GM23338 (cell line): ENCODE results near the gene TRABD2A. TPM values are rescaled to one million over a fixed set of nuclear protein-coding genes. Genes with fewer than 3 reads are reported as not detected.

Source experiments
- ATAC-seq: fragments of 200-7000 bp; cut with Tn5 transposase; 3 replicates; pipeline ENCODE4 v1.9.1; 2020
- DNase-seq: peaks from one replicate; pipeline ENCODE4 v3.0.0-alpha.2; 2015; ENCODE audit warnings: low spot score
- H2AFZ ChIP-seq: fragments of 200-600 bp; sonication (generic); 2 replicates; pipeline ENCODE4 v1.8.0; 2016; ENCODE audit warnings: antibody characterized with exemption, mild to moderate bottlenecking, moderate library complexity
- H3F3A ChIP-seq: fragments of 200-600 bp; sonication (generic); replicated peaks from 2 replicates; pipeline ENCODE4 v1.8.0; 2017; ENCODE audit warnings: antibody characterized with exemption, mixed run types, low read depth
- H3K27ac ChIP-seq: fragments of 200-600 bp; sonication (generic); 2 replicates; pipeline ENCODE4 v1.6.1; 2016; ENCODE audit warnings: low read depth
- H3K27me3 ChIP-seq: fragments of 200-600 bp; sonication (generic); 2 replicates; pipeline ENCODE4 v1.8.0; 2016; ENCODE audit warnings: mild to moderate bottlenecking, mixed run types, moderate library complexity; ENCODE audit not compliant: insufficient read depth
- H3K36me3 ChIP-seq: fragments of 200-600 bp; sonication (generic); 2 replicates; pipeline ENCODE4 v1.8.0; 2016; ENCODE audit warnings: mild to moderate bottlenecking; ENCODE audit not compliant: insufficient read depth
- H3K4me1 ChIP-seq: fragments of 200-600 bp; sonication (generic); 2 replicates; pipeline ENCODE4 v1.8.0; 2016; ENCODE audit warnings: mild to moderate bottlenecking, moderate library complexity; ENCODE audit not compliant: insufficient read depth
- H3K4me2 ChIP-seq: fragments of 200-600 bp; sonication (generic); 2 replicates; pipeline ENCODE4 v1.7.1; 2017; ENCODE audit warnings: mixed run types
- H3K4me3 ChIP-seq: fragments of 200-600 bp; sonication (generic); 2 replicates; pipeline ENCODE4 v1.6.1; 2016; ENCODE audit warnings: mixed run types
- H3K79me2 ChIP-seq: fragments of 200-600 bp; sonication (generic); replicated peaks from 2 replicates; pipeline ENCODE4 v1.8.0; 2017; ENCODE audit warnings: mild to moderate bottlenecking; ENCODE audit not compliant: insufficient read depth
- H3K9me2 ChIP-seq: fragments of 200-600 bp; sonication (generic); 2 replicates; pipeline ENCODE4 v1.8.0; 2017; ENCODE audit not compliant: insufficient read depth
- H4K20me1 ChIP-seq: fragments of 200-600 bp; sonication (generic); replicated peaks from 2 replicates; pipeline ENCODE4 v1.8.0; 2017; ENCODE audit warnings: mild to moderate bottlenecking; ENCODE audit not compliant: insufficient read depth
- H3K27ac Mint-ChIP-seq: 2 replicates; pipeline ENCODE4 v1.8.0; 2020; ENCODE audit warnings: inconsistent platforms, mild to moderate bottlenecking, moderate library complexity, mixed read lengths
- H3K27me3 Mint-ChIP-seq: 3 replicates; pipeline ENCODE4 v1.8.0; 2022; ENCODE audit warnings: low read depth, mild to moderate bottlenecking, moderate library complexity, mixed read lengths, inconsistent platforms; ENCODE audit not compliant: insufficient read depth, poor library complexity
- H3K36me3 Mint-ChIP-seq: 3 replicates; pipeline ENCODE4 v1.8.0; 2021; ENCODE audit warnings: low read depth, mild to moderate bottlenecking, inconsistent platforms, moderate library complexity, mixed read lengths
- H3K4me1 Mint-ChIP-seq: 3 replicates; pipeline ENCODE4 v1.8.0; 2020; ENCODE audit warnings: mild to moderate bottlenecking, inconsistent platforms, mixed read lengths
- H3K4me3 Mint-ChIP-seq: 3 replicates; pipeline ENCODE4 v1.8.0; 2021; ENCODE audit warnings: moderate library complexity, mild to moderate bottlenecking, inconsistent platforms, mixed read lengths
- H3K9me3 Mint-ChIP-seq: 3 replicates; pipeline ENCODE4 v1.8.0; 2020; ENCODE audit warnings: moderate library complexity, mild to moderate bottlenecking, inconsistent platforms, mixed read lengths
- CREB1 ChIP-seq: fragments of 250-450 bp; sonication (Bioruptor Pico); IDR thresholded peaks from 2 replicates; pipeline ENCODE4 v1.5.0; 2020; ENCODE audit warnings: low read depth, mild to moderate bottlenecking, moderate library complexity
- CTCF ChIP-seq, 2 experiments: fragments of 200-600 bp in 1 of 2; sonication (generic) in 1 of 2; conservative IDR thresholded peaks; 2 replicates each; pipeline versions ENCODE4 v1.5.1 to v1.6.1; 2016 to 2017; ENCODE audit warnings: antibody characterized with exemption in 2 of 2, low read depth in 2 of 2, mild to moderate bottlenecking in 2 of 2, moderate library complexity in 1 of 2
- EZH2 ChIP-seq: fragments of 200-600 bp; sonication (generic); IDR thresholded peaks from one replicate; pipeline ENCODE4 v1.8.0; 2017; ENCODE audit warnings: antibody characterized with exemption, mild to moderate bottlenecking, low read depth; ENCODE audit not compliant: unreplicated experiment
- EZH2phosphoT487 ChIP-seq: fragments of 200-600 bp; sonication (generic); IDR thresholded peaks from one replicate; pipeline ENCODE4 v1.8.1; 2018; ENCODE audit warnings: antibody characterized with exemption; ENCODE audit not compliant: unreplicated experiment
- JUNB ChIP-seq: IDR thresholded peaks from one replicate; pipeline ENCODE4 v1.6.1; 2016; ENCODE audit warnings: antibody characterized with exemption; ENCODE audit not compliant: unreplicated experiment
- NANOG ChIP-seq: IDR thresholded peaks from 2 replicates; pipeline ENCODE4 v1.6.1; 2016; ENCODE audit warnings: antibody characterized with exemption, borderline replicate concordance
- POLR2AphosphoS5 ChIP-seq: IDR thresholded peaks from 2 replicates; pipeline ENCODE4 v1.6.1; 2016; ENCODE audit warnings: antibody characterized with exemption, low read depth
- REST ChIP-seq: IDR thresholded peaks from one replicate; pipeline ENCODE4 v1.6.1; 2018; ENCODE audit warnings: antibody characterized with exemption; ENCODE audit not compliant: unreplicated experiment
- STAT1 ChIP-seq: IDR thresholded peaks from one replicate; pipeline ENCODE4 v1.6.1; 2016; ENCODE audit warnings: antibody characterized with exemption; ENCODE audit not compliant: unreplicated experiment
- ZNF114 ChIP-seq: fragments of 250-450 bp; sonication (Bioruptor Pico); IDR thresholded peaks from 2 replicates; pipeline ENCODE4 v1.5.0; 2020; ENCODE audit warnings: mild to moderate bottlenecking, moderate library complexity
- ZNF331 ChIP-seq: fragments of 250-450 bp; sonication (Bioruptor Pico); IDR thresholded peaks from 2 replicates; pipeline ENCODE4 v1.5.0; 2020; ENCODE audit warnings: low read depth, mild to moderate bottlenecking, moderate library complexity
- ZNF462 ChIP-seq: fragments of 250-450 bp; sonication (Bioruptor Pico); IDR thresholded peaks from 2 replicates; pipeline ENCODE4 v1.5.0; 2020; ENCODE audit warnings: mild to moderate bottlenecking, moderate library complexity
- polyA plus RNA-seq: library from polyadenylated mRNA; unstranded; fragments of >200 nt; fragmentation: Nextera tagmentation; extraction: Ambion mirVana; gene quantifications from 2 replicates; pipeline ENCODE4 v1.2.1, GENCODE V29; 2016
- total RNA-seq: library from RNA; depleted of rRNA; stranded (reverse); fragments of >200 nt; shearing (Covaris generic); gene quantifications from 2 replicates; pipeline ENCODE4 v1.2.3, GENCODE V29; 2014
- TF ChIP-seq, protein P1 (sequence below): IDR thresholded peaks from 2 replicates; pipeline ENCODE4 v1.6.1; 2016; ENCODE audit warnings: antibody characterized with exemption

TRABD2A gene
- total and polyA plus RNA-seq, 2 experiments from 2014 or later: 5.5 to 12.1 TPM

- peaks cover 29% of the 10 kb centered on the region for H3K9me2 ChIP-seq
- H3K27me3 ChIP-seq: no peaks in the 10 kb centered on the region
- no peaks in the 10 kb centered on the region for H3F3A ChIP-seq
- DNase-seq: no peak
- H2AFZ ChIP-seq: no peak overlapping the region
- H3K4me1 Mint-ChIP-seq: no peaks in the 10 kb centered on the region; the same call in 2 of the 3 replicates
- H4K20me1 ChIP-seq: no peaks in the 10 kb centered on the region; the same call in 1 of the 2 replicates
- no peak overlapping the region for H3K4me2 ChIP-seq
- no peak for TF ChIP-seq JUNB
- TF ChIP-seq ZNF462 (CRISPR knock-in tag): no peak
- TF ChIP-seq NANOG: no peak
- no peak for TF ChIP-seq EZH2
- TF ChIP-seq STAT1: no peak
- TF ChIP-seq POLR2AphosphoS5: no peak
- no peak for TF ChIP-seq CREB1 (CRISPR knock-in tag)
- TF ChIP-seq, protein P1, sequence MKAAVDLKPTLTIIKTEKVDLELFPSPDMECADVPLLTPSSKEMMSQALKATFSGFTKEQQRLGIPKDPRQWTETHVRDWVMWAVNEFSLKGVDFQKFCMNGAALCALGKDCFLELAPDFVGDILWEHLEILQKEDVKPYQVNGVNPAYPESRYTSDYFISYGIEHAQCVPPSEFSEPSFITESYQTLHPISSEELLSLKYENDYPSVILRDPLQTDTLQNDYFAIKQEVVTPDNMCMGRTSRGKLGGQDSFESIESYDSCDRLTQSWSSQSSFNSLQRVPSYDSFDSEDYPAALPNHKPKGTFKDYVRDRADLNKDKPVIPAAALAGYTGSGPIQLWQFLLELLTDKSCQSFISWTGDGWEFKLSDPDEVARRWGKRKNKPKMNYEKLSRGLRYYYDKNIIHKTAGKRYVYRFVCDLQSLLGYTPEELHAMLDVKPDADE: no peak
- TF ChIP-seq EZH2phosphoT487: no peak
- TF ChIP-seq REST: no peak
- TF ChIP-seq CTCF (conservative IDR thresholded peaks at IDR 0.05; ENCODE audit: low read depth in 2 of 2): no peak
- TF ChIP-seq ZNF331 (CRISPR knock-in tag): no peak
- no peak for TF ChIP-seq ZNF114 (CRISPR knock-in tag)
- ATAC-seq: no peak
- no peak overlapping the region for H3K4me3 Mint-ChIP-seq
- no peak overlapping the region for H3K27ac Mint-ChIP-seq
- H3K36me3 ChIP-seq: no peaks in the 10 kb centered on the region
- no peaks in the 10 kb centered on the region for H3K36me3 Mint-ChIP-seq
- peaks cover 2% of the 10 kb centered on the region for H3K27me3 Mint-ChIP-seq
- no peak overlapping the region for H3K4me3 ChIP-seq
- H3K27ac ChIP-seq: no peak overlapping the region
- no peaks in the 10 kb centered on the region for H3K4me1 ChIP-seq
- H3K9me3 Mint-ChIP-seq: 0 out of 3 replicates have a peak, but pooled peaks cover 3% of the 10 kb centered on the region
- H3K79me2 ChIP-seq: no peaks in the 10 kb centered on the region
Observed at GRCh38 chr2:84847326-84848050, 33.4 kb downstream of the TRABD2A start.
